GM18505 (cell line): ENCODE results near the gene MYBPC1.
"Not testable (repeated sequence)": the region's sequence is repeated elsewhere in the genome, so short reads cannot be mapped to it uniquely, and the experiment has no call there.

ENCODE experiments used
- ATAC-seq: cut with Tn5 transposase; IDR thresholded peaks from one replicate; pipeline ENCODE4 v1.9.1; 2021; ENCODE audit not compliant: unreplicated experiment
- POLR2A ChIP-seq: IDR thresholded peaks from 4 replicates; pipeline ENCODE4 v1.6.1; 2011; ENCODE audit warnings: borderline replicate concordance; ENCODE audit not compliant: insufficient read depth, insufficient read length; ENCODE audit errors: extremely low read depth

The MYBPC1 gene

DNA sequence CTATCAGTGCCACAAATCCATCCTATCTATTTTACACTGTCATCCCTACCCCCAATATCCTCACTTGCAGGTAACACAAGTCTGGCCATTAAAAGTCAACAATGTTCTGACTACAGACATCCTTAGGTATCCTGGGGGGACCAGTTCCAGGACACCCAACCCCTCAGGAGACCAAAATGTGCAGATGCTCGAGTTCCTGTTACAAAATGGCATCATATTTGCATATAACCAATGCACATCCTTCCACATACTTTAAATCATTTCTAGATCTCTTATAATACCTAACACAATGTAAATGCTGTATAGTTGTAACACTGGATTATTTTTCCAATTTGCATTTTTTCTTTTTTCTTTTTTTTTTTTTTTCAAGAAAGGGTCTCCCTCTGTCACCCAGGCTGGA is 137.5 kb downstream of the MYBPC1 start:
- TF ChIP-seq POLR2A, result no peak
- ATAC-seq, result no peak

DNA sequence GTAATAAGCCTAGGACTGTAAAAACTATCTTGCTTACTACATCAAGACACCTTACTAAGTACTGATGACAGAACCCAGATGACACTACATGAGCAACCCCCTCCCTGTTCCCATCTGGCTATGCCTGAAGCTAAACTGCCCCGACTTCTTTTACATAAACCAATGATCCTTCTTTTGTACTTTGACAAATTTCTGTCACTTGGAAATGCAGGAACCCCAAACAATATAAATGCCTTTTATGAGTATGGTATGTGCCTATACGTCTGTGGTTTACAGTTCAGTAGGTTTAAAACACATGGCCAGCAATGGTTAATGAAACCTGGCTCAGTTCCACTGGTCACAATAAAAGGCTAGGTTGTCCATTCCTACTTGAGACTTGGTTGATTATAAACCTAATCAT is 138.4 kb downstream of the MYBPC1 start:
- no peak for TF ChIP-seq POLR2A

DNA sequence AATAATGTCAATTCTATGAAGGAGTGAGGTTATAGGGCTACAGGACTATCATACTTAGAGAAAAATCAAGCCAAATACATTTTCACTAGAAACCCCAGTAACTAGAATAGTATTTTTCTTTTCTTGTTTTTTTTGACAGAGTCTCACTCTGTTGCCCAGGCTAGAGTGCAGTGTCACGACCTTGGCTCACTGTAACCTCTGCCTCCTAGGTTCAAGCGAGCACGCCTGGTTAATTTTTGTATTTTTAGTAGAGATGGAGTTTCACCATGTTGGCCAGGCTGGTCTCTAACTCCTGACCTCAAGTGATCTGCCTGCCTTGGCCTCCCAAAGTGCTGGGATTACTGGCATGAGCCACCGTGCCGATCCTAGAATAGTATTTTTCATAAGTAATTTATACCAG is 139.7 kb downstream of the MYBPC1 start:
- not testable (repeated sequence) for ATAC-seq

More for the DNA sequence above, 138.4 kb downstream of the MYBPC1 start:
- no peak for ATAC-seq
